ENCODE results near the gene ANP32B. TPM values are rescaled to one million over a fixed set of nuclear protein-coding genes. Genes with fewer than 3 reads are reported as not detected.

ANP32B gene
- total RNA-seq = 29.4 and 30.7 TPM in 2 replicates

GRCh38 chr9:97982683-97983588 lies at the start of gene ANP32B:
ANP32B (plus strand) TSS chr9:97983341; CDS start chr9:97983556, 215 bp downstream.

DNA sequence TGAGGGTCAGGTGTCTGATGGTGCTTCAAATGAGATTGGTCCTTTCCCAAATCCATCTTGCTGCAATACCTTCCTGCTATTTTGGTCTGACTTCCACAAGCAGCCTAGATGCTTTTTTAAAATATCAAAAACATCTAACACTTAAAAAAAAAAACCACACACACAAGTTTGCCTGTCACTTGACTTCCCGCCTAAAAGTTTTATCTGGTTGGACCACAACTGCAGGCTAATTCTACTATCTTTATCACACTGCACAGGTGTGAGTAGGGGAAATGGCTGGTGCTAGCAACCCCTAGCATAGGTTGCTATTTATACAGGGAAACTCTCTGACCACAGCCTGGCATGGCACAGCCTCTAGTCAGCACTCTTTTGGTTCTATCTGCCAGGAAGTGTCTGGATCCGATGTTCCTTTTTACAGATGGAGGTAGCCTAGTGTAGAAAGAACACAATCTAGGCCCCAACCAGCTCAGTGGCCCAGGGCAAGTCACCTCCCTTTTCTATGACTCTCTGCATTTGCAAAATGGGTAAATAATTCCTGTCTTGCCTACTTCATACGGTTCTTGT lies 45.0 kb upstream of the ANP32B start, which contains the start of gene HEMGN:
HEMGN (minus strand) TSS at position 92 of the 564 bp plus-strand sequence; CDS start at position 56, 36 bp downstream.

DNA sequence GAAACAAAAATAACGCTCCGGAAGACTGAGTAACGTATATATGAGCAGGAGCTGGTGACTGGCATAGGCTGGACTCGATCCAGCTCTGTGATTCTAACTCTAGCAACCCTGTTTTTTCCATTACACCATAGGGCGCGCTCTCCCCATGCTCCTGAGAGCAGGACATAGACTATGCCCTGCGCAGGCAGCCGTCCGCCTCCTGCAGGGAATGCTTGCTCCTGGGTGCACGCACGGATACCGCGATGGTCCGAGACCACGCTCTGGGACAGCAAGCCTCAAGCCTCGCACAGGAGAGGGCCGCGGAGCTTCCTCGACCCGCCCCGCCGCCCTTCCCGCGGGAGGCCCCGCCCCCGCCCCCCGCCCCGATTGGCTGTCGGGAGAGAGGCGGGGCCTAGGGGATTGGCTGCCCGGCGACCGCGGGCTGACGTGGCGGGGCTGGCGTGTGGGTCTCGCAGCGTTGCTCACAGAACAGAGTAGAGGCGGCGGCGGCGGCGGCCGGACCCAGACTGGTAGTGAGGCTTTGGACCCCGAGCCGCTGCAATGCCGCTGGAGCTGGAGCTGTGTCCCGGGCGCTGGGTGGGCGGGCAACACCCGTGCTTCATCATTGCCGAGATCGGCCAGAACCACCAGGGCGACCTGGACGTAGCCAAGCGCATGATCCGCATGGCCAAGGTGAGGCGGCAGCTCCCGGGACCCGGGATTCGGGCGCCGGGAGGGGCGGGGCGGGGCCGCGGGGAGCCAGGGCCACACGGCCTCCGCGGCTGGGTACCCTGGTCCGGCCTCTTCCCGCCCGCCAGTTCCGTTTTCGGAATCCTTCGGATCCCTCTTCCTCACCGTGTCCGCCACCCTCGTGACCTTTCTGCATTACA lies 73.4 kb downstream of the ANP32B start, which contains the start of gene NANS:
NANS (plus strand) TSS at position 464 of the 869 bp plus-strand sequence; CDS start at position 541, 77 bp downstream.

Small RNAs within 50 kb of the gene (small RNA-seq; reads per million reads assigned to genes)
- not detected for gene RNU6-918P

Other genes starting within 250 kb of the ANP32B start
- not detected in 2 replicates for gene FOXE1, start 130.1 kb upstream of the ANP32B start, total RNA-seq
- gene TRMO, start 60.8 kb upstream of the ANP32B start, total RNA-seq = 14.5 and 14.8 TPM in 2 replicates
- gene HEMGN, start 45.2 kb upstream of the ANP32B start, total RNA-seq = not detected in 2 replicates
- gene NANS, start 73.4 kb downstream of the ANP32B start, total RNA-seq = 77.8 and 79.4 TPM in 2 replicates
- gene TRIM14, start 135.9 kb downstream of the ANP32B start, total RNA-seq = 8.2 and 12.2 TPM in 2 replicates
- gene CORO2A, start 209.3 kb downstream of the ANP32B start, total RNA-seq = 0.40 and 0.72 TPM in 2 replicates

Measured in thoracic aorta endothelial cell (primary cell).